GM13976 (cell line): ENCODE measurements around the gene C6orf89.
"Not testable (repeated sequence)": the region's sequence is repeated elsewhere in the genome, so short reads cannot be mapped to it uniquely, and the experiment has no call there.

Experiments used
- DNase-seq: peaks from one replicate; pipeline ENCODE4 v3.0.0; 2012; ENCODE audit warnings: low spot score
- CTCF ChIP-seq: IDR thresholded peaks from 2 replicates; pipeline ENCODE4 v1.5.1; 2012; ENCODE audit warnings: borderline replicate concordance, mild to moderate bottlenecking; ENCODE audit not compliant: insufficient read depth; ENCODE audit errors: extremely low read depth, missing control alignments, control extremely low read depth
- in situ Hi-C: fragments of 300-500 bp; cut with MboI; formaldehyde crosslinking; loops from one replicate; pipeline ENCODE4 v1.12.0; 2022; ENCODE audit warnings: low sequenced_read_pairs, mixed read lengths, inconsistent platforms; ENCODE audit not compliant: unreplicated experiment

The C6orf89 gene

GRCh38 chr6:36888115-36888643, 2.4 kb downstream of the C6orf89 start:
- TF ChIP-seq CTCF = no peak
- in situ Hi-C loops = loop anchor here (10.0 kb wide), 1 partner anchor 117 kb away; the partner anchor contains the start of gene FGD2
- DNase-seq = no peak

DNA sequence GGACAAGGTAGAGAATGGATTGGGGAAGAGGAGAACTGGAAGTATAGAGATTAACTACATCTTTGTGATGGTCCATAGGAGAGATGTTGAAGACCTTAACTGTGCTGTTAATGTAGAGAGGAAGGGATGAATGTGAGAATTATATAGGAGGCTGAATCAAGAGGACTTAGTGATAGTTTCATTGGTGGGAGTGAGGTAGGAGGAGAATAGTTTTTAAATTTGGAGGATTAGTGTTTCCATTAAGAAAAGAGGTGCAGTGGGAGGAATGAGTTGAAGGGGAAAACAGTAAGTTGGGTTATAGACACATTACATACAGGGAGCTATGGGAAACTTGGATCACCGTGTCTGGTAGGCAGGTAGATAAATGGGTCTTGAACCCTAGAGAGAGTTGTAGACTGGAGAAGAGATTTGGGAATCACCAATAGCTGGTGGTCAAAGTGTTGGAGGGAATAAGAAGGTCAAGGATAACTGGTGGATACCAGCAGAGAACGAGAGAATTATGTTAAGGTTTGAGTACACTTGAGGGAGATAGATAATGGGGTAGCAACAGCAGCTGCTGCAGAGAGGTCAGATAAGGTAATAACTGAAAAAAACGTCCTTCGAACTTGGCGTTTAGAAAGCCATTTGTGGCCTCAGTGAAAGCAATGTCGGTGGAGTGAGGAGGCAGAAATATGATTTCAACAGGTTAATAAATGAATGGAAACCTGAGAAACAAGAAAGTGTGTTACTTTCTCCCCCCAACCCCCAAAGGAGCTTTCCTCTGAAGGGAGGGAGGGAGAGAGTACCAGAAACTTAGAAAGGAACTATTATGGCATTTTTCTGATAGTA, 3.1 kb downstream of the C6orf89 start:
- no peak for TF ChIP-seq CTCF
- in situ Hi-C loops = loop anchor here (10.0 kb wide), 1 partner anchor 116 kb away; the partner anchor contains the start of gene FGD2
- peak; percentile 28 for DNase-seq

- in situ Hi-C loops = no loop called here
- TF ChIP-seq CTCF = no peak
- DNase-seq = no peak
Measured at GRCh38 chr6:36890112-36890663, 4.4 kb downstream of the C6orf89 start.

- in situ Hi-C loops = not testable (repeated sequence)
Measured at GRCh38 chr6:36891153-36891552, 5.4 kb downstream of the C6orf89 start.

GRCh38 chr6:36893976-36894932, 8.5 kb downstream of the C6orf89 start:
- in situ Hi-C loops = no loop called here
- DNase-seq = no peak
- TF ChIP-seq CTCF = no peak

More at GRCh38 chr6:36891153-36891552, 5.4 kb downstream of the C6orf89 start:
- not testable (repeated sequence) for DNase-seq

- no peak for TF ChIP-seq CTCF
- in situ Hi-C loops = no loop called here
- no peak for DNase-seq
Measured at GRCh38 chr6:36897609-36898008, 11.9 kb downstream of the C6orf89 start.
